ENCODE results near the gene HDX.

GRCh38 chrX:84501798-84502628 lies at the start of gene HDX:
- no peak for TF ChIP-seq CTCF (IDR thresholded peaks at IDR 0.05; ENCODE audit: insufficient read depth, low read length, poor library complexity, severe bottlenecking)
- TF ChIP-seq EZH2phosphoT487 (conservative IDR thresholded peaks at IDR 0.05; ENCODE audit: low read length): no peak

All from SU-DHL-6 (cell line).